HG03066 (cell line): ENCODE measurements around the gene MACF1.
"Not testable (repeated sequence)": the region's sequence is repeated elsewhere in the genome, so short reads cannot be mapped to it uniquely, and the experiment has no call there.

Experiments used
- ATAC-seq: cut with Tn5 transposase; IDR thresholded peaks from one replicate; pipeline ENCODE4 v1.9.1; 2021; ENCODE audit warnings: low read depth; ENCODE audit not compliant: unreplicated experiment

MACF1 gene

DNA sequence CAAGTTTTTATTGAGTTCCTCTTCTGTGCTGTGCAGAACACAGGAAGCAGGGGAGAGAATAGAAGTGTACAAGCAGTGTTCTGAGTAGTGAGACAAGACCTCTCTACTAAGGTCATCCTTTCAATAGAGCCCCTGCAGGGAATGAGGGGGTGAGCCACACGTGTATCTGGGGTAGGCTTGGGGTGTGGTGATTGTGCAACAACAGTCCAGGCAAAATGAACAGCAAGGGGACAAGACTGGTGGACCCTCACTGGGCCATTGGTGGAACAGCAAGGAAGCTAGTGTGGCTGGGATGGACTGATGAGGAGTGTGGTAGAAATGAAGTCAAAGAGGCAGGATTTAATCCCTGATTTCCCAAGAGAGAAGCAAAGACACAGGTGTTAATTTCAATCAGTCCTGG is 278.8 kb downstream of the MACF1 start:
- ATAC-seq, result no peak

DNA sequence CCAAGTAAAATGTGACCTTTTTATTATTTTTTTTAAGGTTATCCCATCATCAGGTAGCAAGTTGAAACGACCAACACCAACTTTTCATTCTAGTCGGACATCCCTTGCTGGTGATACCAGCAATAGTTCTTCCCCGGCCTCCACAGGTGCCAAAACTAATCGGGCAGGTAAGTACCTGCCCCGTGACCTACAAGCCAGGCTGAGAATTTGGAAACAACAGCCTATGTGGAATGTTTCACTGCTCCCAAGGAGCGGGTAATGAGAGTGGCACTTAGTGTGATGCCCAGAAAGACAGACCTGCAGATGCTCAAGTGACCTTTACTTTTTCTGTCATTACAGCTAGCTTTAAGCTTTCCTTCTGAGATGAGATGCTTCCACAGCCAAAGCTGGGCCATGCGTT is 280.1 kb downstream of the MACF1 start:
- no peak for ATAC-seq

DNA sequence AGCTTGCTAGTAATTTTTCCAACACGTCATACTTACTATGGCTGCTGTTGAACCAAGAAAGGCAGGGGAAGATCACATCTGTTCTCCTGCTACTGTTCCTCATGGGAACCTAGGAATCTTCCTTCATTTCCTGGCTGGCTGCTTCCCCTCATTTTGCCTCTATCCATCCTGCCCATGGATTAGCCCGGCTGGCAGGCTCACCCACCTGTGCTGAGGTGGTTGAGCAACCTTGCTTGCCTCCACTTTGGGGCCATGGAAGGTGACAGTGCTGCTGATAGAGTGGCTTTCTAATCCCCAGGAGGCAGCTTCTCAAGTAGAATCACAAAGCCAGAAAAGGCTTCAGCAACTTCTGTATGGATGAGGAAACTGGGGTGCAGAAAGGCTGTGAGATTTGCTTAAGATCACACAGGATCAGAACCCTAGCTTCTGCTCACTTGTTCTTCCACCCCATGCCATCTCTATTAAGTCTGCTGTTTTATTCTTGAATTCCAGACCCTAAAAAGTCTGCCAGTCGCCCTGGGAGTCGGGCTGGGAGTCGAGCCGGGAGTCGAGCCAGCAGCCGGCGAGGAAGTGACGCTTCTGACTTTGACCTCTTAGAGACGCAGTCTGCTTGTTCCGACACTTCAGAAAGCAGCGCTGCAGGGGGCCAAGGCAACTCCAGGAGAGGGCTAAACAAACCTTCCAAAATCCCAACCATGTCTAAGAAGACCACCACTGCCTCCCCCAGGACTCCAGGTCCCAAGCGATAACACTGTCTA is 280.7 kb downstream of the MACF1 start:
- no peak for ATAC-seq

DNA sequence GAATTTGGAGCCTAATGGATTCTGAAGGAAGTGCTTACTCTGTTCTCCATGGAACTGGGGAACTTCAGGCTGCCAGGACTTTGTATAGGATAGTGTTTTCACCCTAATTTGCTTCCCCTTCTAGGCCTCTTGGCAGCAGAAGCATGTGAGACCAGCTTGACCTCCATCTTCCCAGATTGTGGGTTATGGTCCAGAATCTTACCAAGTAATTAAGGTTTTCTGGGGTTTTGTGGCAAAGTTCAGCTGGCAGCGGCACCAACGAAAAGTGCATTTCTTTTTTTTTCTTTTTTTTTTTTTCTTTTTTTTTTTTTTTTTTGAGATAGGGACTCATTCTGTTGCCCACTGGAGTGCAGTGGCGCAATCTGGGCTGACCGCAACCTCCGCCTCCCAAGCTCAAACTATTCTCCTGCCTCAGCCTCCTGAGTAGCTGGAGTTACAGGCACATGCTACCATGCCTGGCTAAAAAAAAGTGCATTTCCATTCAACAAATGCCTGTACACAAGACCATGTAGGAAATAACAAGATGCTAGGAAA is 283.6 kb downstream of the MACF1 start:
- ATAC-seq, result no peak

DNA sequence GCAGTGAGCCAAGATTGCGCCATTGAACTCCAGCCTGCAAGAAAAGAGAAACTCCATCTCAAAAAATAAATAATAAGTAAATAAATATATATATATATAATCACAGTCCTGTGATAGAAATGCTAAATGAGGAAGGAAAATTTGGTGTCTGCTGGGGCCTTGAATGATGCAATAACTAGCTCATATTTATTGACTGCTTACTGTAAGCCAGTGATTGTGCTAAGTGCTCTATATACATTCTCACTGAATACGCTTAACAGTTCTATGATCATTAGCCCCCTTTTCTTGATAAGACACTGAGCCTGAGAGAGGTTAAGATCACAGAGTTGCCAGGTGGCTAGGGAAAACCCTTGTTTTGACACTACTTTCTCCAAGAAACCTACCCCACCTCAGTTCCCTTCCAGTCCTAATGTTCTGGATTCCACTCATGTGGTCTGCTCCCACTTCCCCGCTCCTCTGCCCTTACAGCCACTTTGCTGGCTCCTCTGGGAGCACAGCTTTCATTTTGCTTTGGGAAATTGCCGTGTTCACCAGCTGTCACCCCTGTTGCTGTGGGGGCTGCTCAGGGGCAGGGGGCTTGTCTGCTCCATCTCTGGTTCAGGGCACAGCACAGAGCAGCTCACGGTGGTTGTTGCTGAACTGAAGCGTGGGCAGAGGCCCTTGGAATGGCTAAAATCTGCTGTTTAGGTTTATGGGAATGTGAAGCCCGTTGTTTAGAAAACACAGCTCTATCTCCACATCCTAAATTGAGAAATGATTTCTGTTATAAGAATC is 284.5 kb downstream of the MACF1 start:
- ATAC-seq, result no peak

DNA sequence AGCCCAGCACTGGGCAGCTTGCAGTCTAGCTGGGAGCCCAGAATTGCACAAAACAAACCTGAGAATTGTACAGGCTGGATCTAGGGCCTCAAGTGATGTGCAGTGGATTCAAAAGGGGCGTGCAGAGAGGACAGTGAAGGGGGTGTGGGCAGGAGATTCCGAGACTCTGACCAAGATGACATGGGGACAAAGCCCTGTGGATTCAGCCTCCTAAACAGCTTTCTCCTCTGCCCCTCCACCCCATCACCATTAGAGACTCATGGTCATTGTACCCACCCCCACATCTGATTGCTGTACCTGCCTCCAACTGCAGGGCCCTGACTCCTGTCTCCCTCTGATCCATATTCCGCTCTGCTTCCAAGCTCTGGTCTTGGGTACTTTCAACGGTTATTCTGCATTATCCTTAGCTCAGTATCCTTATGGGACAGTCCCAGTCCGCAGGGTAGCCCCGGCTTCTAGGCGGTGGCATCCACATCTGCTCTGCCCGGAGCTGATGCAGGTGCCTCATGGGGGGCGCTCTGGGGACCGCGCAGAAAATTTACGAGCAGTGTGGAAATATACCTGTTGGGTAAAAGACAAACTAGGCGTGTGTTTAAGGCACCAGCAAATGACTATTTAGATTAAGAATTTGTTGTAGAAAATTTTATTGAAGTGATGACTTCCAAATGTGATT is 285.2 kb downstream of the MACF1 start:
- ATAC-seq, result no peak

DNA sequence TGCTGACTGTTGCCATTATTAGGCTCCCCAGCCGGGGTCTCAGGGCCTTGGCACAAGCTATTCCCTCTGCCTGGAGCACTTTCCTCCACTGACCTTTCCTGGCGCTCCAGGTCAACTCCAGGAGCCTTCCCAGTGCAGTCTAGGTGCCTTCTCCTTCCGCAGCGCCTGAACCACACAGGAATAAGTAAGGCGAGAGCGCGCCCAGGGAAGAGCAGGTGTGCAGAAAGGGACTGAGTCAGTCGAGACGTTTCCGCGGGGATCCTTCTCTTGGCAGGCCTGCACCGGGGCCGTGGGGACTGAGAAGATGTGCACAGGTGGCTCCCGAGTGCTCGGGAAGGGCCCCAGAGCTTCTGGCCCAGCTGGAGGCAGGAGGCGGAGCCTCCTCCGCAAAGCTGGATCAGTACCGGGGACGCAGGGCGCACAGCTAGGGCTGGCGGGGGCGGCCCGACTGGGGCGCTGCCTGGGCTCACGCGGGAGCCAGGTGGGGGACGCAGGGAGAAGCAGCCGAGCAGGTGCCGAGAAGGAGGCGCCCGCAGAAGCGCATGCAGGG is 286.2 kb downstream of the MACF1 start:
- ATAC-seq, result no peak

DNA sequence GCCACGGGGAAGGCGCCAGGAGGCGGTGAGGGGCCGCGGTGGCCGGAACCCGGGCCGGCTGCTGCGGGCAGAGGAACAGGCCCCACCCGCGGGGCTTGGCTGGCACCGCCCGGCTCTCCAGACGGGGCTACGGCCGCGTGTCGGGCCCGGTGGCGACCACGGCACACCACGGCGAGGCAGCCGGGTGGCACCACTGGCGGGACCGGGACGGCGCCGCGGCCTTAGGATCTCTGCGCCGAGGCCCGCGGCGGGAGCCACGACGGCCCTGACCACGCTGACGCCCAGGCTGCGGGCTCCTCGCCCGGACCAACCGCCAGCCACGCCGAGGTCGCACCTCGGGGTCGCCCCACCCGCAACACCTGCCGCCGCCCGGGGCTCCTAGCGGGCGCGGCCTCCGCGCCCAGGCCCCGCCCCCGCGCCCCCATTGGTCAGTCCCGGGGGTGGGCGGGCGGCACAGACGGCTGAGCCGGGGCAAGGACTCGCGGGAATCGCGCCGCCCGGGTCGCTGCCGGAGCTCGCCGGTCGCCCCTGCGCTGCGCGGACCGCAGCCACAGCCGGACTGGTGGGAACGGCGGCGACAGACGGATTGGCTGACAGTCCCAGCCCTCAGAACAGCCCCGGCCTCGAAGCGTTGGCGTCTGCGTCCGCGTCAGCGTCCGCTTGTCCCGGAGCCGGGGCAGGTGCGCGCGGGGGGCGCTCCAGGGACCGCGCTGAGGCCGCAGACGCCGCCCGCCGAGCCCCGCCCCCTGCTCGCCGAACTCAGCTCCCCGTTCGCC is 286.8 kb downstream of the MACF1 start, which contains the start of gene BMP8A:
BMP8A (plus strand) TSS at position 491 of the 776 bp plus-strand sequence. CDS start 356 bp downstream, outside the sequence.
- peak; percentile 86 for ATAC-seq

DNA sequence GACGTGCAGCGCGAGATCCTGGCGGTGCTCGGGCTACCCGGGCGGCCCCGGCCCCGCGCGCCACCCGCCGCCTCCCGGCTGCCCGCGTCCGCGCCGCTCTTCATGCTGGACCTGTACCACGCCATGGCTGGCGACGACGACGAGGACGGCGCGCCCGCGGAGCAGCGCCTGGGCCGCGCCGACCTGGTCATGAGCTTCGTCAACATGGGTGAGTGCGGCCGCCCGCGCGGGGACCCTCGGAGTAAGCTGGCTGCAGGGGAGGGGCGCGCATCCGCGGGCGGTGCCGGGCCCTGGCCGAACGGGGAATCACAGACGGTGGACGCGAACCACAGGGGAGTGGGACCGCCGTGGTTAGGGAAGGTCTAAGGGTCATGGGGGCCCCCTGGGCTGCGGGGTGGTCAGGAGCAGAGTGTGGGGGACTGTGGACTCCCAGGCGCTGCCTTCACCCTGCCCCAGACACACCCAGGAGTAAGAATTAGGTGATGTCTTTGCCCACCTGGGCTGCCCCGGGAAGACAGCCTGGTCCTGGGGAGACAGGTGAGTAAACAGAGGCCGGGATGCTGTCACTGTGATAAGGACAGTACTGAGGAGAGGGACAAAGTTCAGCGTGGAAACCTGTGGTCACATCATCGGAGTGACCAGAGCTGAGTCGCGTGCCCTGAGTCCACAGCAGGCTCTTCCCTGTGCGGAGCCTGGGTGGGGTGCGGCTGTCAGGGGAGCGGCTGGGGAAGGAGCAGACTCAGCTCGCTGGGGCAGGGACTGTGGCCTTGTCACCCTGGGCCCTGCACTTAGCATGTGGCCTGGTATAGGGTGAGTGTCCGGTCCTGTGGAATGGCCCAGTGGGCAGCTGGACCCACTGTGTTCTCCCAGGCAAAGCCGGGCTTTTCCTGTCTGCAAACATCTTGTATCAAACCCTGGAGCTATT is 287.9 kb downstream of the MACF1 start:
- not testable (repeated sequence) for ATAC-seq

DNA sequence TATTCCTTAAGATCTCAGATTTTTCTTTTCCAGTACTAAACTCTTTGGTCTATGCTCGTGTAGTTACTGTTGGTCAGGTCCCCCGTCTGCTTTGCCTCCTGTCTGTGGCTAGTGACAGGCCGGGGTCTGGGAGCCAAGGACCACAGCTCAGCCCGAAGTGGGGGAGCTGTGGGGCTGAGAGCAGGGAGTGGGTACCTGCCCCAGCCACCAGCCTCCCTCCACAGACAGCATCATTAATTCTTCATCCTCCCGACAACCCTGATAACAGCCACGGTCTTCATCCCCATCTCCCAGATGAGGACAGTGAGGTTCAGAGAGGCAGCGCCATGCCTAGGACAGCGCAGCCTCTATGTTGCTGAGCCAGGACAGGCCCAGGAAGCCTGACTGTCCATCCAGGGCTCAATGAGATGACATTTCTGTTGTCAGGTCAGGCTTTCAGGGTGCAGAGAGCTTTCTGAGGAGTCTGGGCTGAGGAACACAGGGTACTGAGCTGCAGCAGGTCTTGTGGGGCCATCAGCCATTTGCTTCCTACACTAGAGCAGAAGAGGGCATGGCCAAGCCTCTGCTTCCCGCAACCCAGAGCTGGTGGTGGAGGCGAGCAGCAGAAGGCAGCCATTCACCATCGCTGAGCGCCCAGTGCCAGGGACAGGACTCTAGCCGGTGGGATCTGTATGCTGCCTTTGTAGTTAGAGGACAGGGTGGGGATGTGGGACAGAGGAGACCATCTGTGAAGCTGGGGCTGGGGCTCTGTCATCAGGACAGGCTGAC is 288.7 kb downstream of the MACF1 start:
- ATAC-seq, result not testable (repeated sequence)

DNA sequence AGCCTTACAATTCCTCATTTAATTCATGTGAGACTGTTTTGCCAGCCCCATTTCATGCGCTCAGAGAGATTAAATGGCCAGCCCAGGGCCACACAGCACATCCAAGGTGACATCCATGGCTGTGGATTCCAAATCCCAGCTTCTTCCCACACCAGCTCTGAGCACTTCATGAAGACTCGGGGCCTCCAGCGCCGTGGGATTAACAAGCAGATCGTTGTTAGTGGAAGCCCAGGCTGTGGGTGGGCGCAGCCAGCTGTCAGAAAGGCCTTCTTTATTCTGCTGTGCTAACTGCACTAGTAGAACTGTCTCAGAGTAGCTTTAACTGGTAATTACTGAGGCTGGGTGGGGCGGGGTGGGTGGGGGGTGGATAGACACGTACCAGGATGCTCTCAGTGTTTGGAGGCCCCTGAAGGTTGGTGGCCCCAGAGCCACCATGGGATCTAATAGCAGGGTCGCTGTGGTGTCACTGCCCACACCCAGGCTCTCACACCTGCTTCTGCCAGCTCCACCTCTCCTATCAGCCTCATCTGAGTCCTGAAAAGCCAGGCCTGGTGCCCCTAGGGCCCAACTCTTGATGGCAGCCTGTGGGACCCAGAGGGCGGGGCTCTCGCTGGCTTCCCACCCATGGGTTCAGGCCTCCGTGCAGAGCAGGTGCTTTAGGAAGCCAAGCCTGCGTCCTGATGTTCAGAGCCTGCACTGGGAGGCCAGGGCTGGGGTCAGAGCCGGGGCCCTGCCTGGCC is 290.3 kb downstream of the MACF1 start:
- no peak for ATAC-seq

DNA sequence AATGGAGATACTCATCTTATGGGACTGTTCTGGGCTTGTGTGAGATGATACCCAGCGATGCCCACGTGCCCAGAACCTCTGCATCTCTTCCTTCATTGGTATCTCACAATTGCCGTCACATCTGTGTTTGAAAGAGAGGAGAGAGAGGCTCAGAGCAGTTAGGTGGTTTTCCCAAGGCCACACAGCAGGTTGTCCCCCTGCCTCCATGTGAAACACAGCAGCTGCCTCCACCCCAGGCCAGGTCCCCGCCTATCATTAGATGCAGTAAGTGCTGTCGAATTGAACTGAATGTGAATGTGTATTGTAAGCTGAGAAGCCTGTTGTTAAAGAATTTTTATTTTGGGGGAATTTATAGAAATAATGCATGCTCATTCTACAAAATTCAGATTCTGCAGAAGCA is 292.0 kb downstream of the MACF1 start:
- not testable (repeated sequence) for ATAC-seq

DNA sequence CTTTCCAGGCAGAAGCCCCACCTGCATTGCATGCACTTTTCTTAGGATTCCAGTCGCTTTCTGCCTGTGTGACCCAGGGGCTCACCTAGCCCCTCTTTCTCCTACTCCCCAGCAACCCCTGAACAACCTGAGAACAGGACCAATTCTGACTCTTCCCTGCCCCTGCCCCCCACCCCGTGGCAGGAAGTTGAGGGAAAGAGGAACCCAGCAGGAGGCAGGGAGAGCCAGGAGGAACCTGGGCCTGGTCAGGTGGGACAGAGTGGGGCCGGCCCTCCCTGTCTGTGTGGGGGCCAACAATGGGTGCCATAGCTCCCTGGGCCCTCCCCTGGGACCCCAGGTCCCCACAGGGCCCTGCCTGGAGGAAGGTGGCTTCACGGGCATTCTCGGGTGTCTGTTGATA is 293.1 kb downstream of the MACF1 start:
- ATAC-seq, result no peak

DNA sequence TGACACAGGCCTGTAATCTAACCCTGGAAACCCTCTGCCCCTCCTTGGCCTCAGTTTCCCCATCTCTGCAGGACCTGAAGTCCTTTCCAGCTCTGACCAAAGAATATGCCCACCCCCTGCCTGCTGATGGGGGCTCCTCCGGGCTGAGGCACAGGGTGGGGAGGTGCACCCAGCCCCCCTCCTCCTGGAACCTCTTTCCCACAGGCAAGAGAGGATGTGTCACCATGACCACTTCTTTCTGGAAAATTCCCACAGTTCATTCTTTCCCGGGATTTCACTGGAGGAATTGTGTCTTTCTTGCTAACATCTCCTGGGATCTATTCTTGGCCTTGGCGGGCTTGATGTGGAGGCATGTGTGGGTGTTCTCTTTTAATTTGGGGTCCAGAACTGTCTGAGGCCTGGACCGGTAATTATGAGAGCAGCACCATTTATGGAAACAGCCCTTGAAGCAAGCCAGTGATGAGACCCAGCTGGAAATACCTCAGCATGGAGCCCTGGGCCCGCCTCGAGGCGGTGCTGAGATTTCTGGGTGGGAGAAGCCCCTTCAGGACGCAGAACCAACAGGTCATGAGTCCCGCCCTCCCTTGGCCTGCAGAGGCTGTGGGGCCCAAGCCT is 293.7 kb downstream of the MACF1 start:
- not testable (repeated sequence) for ATAC-seq

DNA sequence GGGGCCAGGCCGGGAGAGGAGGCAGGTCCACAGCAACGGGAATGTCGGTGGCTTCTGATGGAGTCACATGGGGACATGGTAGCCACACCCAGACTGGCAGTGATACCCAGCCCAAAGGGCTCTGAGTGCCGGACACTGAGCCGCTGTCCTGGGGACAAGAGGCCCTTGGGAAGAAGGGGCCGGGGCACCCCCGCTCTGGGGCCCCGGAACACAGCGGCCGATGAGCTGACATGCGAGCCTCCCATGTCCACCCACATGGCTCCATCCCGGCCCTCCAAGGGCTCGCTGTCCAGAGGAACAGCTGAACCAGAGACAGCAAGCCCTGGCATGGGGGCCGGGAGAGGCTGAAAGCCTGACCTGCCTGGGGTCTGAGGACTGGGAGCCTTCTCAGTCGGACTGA is 294.3 kb downstream of the MACF1 start:
- ATAC-seq, result not testable (repeated sequence)

DNA sequence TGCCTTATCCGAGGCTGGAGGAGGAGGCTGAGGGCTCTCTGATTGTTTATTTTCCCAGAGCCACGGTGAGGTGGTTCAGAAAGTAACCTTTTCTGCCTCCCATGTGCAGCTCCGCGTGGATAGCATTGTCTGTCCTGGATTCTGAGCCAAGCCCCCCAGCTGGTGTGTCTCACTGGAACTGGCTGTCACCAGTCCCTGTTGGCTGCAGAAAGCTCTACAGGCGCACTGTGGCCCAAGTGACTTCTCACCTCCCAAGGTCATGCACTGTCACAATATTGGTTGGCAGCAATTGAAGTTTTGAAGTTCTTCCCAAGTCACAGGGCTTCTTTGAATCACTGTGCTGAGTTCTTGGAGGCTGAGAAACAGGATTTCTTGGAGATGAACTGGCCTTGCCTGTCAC is 295.2 kb downstream of the MACF1 start:
- no peak for ATAC-seq

DNA sequence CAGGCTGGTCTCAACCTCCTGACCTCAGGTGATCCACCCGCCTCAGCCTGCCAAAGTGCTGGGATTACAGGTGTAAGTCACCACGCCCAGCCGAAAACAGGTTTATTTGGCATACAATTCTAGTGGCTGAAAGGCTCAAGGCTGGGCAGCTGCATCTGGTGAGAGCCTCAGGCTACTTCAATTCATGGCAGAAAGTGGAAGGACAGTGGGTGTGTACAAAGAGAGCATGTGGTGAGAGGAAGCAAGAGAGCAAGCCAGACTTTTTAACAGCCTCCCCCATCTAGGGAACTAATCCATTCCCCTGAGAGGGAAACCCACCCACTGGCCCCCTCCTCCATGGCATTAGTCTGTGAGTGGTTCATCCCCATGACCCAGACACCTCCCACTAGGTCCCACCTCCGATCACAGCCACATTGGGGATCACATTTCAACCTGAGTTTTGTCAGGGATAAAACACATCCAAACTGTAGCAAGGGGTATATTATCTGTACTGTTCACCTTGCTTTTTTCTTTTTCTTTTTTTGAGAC is 296.4 kb downstream of the MACF1 start:
- no peak for ATAC-seq
